NCI-H446 treated with DMSO at 0.1 percent for 48 hours (cell line): ENCODE results near the gene COQ10B.
"Not testable (repeated sequence)": the region's sequence is repeated elsewhere in the genome, so short reads cannot be mapped to it uniquely, and the experiment has no call there.

Source experiments
- DNase-seq: peaks from one replicate; lab custom pipeline; 2025; lab: John Stamatoyannopoulos, UW

Gene COQ10B

GRCh38 chr2:197453123-197453913, at the start of gene COQ10B:
Gene COQ10B (plus strand): TSS chr2:197453552. CDS start chr2:197453561, 9 bp downstream.
- DNase-seq, result peak; percentile 99

DNA sequence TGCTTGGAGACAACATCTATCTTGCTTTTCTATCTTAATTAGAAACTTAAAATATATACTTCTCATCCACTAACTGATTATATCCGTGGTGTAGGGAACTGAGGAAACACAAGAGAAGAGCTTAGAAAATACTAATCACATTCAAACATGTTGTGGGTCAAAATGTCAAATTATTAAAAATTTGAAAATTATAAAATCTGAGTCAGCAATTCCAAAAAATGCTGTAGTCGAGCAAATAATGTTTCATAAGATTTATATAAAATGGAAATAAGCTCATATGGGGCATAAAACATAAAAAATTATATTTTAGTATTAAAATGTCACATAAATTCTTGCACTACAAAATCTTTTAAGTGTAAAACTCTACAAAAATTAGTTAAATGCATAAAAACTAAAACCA, 47.8 kb upstream of the COQ10B start:
- no peak for DNase-seq

GRCh38 chr2:197414039-197414438, 39.3 kb upstream of the COQ10B start:
- no peak for DNase-seq

DNA sequence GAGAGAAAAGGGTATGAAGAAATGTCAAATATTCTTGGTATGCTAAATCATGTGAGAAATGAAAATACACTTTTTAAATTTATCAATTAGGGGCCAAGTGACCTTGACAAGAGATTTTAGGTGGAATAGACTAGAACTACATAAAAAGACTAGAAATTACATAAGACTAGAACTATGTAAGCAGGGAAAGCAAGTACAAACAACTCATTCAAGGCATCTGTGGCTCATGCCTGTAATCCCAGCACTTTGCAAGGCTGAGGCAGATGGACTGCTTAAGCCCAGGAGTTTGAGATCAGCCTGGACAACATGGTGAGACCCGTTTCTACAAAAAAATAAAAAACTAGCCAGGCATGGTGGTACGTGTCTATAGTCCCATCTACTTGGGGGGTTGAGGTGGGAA, 38.8 kb upstream of the COQ10B start:
- no peak for DNase-seq

GRCh38 chr2:197416268-197416667, 37.1 kb upstream of the COQ10B start:
- no peak for DNase-seq

DNA sequence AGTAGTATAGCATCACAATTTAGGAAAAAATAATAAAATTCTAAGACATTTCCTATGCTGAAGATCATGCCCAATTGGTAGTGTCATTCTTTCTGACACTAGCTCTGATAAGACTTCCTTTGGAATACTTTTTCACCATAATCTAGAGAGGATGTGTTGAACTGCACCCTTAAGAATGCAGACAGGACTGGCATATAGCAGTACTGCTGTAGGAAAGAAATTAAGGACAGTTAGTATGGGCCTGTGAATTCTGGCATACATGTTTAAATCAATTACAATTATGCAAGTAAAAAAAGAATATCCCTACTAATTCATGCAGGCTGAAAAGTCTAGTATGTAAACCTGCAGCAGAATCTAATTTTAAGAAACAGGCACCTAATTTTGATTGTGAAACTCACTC, 33.9 kb upstream of the COQ10B start:
- DNase-seq, result no peak

- no peak for DNase-seq
Observed at GRCh38 chr2:197423307-197423706, 30.0 kb upstream of the COQ10B start.

DNA sequence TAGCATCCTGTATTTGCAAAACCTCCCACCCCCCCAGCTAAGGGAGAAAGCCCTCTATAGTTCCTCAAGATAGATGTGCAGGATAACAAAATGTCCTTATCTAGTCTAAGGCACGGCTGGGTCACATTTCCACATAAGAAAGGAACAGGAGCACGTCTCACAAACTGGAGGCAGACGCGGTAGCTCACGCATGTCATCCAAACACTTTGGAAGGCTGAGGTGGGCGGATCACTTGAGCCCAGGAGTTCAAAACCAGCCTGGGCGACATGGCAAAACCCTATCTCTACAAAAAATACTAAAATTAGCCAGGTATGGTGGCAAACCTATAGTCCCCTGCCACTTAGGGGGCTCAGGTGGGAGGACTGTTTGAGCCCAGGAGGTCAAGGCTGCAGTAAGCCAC, 27.8 kb upstream of the COQ10B start:
- DNase-seq, result no peak

GRCh38 chr2:197426723-197427603, 26.4 kb upstream of the COQ10B start:
- no peak for DNase-seq

- no peak for DNase-seq
Observed at GRCh38 chr2:197427986-197428385, 25.4 kb upstream of the COQ10B start.

GRCh38 chr2:197431858-197432257, 21.5 kb upstream of the COQ10B start:
- no peak for DNase-seq

- DNase-seq, result not testable (repeated sequence)
Observed at GRCh38 chr2:197432527-197432926, 20.8 kb upstream of the COQ10B start.

DNA sequence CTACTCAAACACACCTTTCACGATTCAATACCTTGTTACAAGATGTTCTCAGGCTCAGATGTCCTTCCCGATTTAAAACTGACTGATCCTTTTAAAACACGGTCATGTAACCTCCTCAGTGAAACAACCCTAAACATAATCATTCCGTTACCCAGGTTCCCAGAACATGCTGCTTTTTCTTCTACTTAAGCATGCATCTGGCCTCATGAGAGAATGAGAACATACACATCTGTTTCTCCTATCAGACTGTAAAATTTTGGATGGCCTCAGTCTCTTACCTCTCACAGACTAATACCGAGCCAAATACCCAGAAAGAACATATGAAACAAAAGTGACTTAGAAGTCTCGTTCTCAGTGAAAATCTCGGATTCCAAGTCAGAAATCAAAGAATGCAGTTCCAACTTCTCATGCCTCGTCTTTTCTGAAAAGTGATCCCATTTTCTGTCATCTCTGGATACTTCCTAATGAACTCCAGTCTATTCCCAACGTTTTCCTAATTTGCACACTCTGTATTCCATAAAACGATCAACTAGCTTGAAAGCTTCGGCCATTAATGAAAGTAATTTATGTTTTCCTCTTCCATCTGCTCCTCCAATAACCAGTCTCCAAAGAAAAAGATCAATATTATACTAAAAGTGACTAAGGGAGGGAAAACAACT, 19.4 kb upstream of the COQ10B start:
- DNase-seq, result no peak

DNA sequence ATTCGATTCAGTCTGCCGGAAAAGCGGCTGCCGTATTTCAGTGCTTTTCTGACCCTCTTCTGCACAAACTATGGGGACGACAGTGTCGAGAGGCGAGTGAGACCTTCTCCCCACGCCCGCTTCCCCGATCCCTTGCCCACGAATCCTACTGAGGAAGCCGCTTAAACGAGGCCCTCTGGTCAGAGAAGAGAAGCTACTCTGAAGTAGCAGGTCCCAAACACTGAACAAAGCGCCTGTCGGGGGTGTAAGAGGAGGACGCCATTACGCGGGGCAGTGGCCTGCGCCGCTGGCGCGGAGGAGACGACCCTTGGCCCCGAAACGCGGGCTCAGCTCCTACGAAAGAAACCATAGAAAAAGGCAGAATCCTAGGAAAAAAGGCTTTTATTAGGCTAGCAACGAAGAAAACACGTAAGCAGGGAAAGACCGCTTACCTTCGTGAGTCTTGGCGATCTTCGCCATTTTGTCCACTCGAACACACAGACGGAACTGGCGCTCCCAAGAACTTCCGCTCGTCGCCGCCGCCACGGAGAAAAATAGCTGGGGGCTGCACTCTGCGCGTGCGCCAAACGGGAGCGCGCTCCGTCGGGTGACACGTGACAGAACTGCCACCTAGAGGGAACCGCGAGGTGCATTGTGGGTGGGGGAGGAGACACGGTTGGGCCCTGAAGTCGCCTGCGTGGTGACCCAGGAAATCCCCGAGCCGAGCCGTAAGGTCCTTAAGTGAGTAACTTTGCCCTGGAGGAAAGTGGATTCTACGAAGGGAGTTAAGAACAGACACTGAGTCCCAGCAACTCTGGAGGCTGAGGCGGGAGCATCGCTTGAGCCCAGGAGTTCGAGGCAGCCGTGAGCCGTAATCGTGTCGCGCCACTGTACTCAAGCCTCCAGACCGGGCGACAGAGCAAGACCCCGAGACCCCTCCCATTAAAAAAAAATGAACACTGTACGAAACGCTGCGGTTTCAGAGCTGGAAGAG, 18.5 kb upstream of the COQ10B start, which contains the start of gene SF3B1:
TSS of gene SF3B1 (minus strand) at position 488 of the 973 bp plus-strand sequence. CDS start at position 459, 29 bp downstream.
- peak; percentile 90 for DNase-seq

GRCh38 chr2:197435598-197436420, 17.5 kb upstream of the COQ10B start:
- DNase-seq, result no peak

GRCh38 chr2:197437380-197437779, 16.0 kb upstream of the COQ10B start:
- DNase-seq, result no peak

DNA sequence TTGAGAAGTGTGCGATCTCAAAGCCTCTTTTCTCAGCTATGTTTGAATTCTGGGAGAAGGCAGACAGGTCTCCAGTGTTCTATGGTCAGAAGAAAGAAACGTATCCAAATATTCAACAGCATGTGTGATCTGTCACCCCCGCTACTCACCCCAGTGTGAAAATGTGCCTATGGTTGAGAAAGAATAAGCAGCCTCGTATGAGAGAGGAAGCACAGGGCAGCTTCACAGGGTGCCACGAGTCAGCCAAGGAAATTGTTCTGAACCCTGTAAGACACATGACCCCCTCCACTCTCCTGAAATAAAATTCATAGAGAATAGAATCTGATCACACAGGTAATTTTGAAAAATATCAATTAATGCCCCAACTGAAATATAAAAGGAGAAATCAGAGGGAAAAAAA, 10.5 kb upstream of the COQ10B start:
- DNase-seq, result no peak

DNA sequence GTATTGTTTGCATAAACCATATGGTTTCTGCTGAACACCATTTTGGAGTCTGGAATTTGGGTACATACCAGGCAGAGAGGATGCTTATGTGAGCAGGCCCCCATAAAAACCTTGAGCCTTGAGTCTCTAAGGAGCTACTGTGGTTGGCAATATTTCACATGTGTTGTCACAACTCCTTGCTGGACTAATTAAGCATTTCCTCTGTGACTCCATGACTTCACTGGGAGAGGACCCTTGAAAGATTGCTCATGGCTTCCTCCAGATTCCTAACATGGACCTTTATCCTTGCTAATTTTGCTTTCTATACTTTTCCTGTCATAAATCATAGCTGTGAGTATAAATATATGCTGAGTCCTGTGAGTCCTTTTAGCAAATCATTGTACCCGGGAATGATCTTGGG, 7.6 kb upstream of the COQ10B start:
- no peak for DNase-seq

GRCh38 chr2:197446844-197447243, 6.5 kb upstream of the COQ10B start:
- DNase-seq, result no peak

DNA sequence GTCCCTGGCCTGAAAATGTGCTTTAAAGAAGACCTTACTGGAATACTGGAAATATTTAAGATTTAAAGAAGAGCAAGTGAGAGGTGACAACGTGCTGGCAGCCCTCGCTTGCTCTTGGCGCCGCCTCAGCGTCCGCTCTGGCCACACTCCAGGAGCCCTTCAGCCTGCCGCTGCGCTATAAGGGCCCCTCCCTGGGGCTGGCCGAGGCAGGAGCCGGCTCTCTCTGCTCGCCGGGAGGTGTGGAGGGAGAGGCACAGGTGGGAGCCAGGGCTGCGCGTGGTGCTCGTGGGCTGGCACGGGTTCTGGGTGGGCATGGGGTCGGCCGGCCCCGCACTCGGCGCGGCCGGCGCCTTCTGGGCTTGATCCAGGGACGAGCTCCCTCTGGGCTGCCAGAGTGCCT, 2.9 kb upstream of the COQ10B start:
- DNase-seq, result no peak
